Fibroblast of skin of back (primary cell): ENCODE data around the gene BICD1.
A peak's percentile ranks its signal among the peaks of the same experiment; 100 is the strongest.
"Not testable (repeated sequence)": the region's sequence is repeated elsewhere in the genome, so short reads cannot be mapped to it uniquely, and the experiment has no call there.

Experiments
- DNase-seq: peaks from one replicate; pipeline ENCODE4 v3.0.0-alpha.2; 2013

BICD1 gene

GRCh38 chr12:32249777-32250176 lies 143.1 kb downstream of the BICD1 start:
- no peak for DNase-seq

- no peak for DNase-seq
These were observed 145.8 kb downstream of the BICD1 start for GRCh38 chr12:32252199-32253073.

GRCh38 chr12:32253154-32253790 lies 146.6 kb downstream of the BICD1 start:
- DNase-seq: no peak

GRCh38 chr12:32254260-32254956 lies 147.8 kb downstream of the BICD1 start:
- DNase-seq: no peak

- DNase-seq: no peak
These were observed 148.9 kb downstream of the BICD1 start for GRCh38 chr12:32255588-32255987.

- no peak for DNase-seq
These were observed 151.2 kb downstream of the BICD1 start for GRCh38 chr12:32257695-32258496.

GRCh38 chr12:32260696-32261095 lies 154.0 kb downstream of the BICD1 start:
- DNase-seq: no peak

GRCh38 chr12:32261638-32262037 lies 155.0 kb downstream of the BICD1 start:
- no peak for DNase-seq

GRCh38 chr12:32264961-32265360 lies 158.3 kb downstream of the BICD1 start:
- DNase-seq: no peak

GRCh38 chr12:32265456-32265855 lies 158.8 kb downstream of the BICD1 start:
- no peak for DNase-seq

GRCh38 chr12:32265951-32266350 lies 159.3 kb downstream of the BICD1 start:
- DNase-seq: no peak

GRCh38 chr12:32266756-32267155 lies 160.1 kb downstream of the BICD1 start:
- no peak for DNase-seq

GRCh38 chr12:32270818-32271710 lies 164.4 kb downstream of the BICD1 start:
- DNase-seq: peak; percentile 39

GRCh38 chr12:32272465-32272864 lies 165.8 kb downstream of the BICD1 start:
- DNase-seq: no peak

GRCh38 chr12:32273063-32273522 lies 166.4 kb downstream of the BICD1 start:
- peak; percentile 32 for DNase-seq

- DNase-seq: no peak
These were observed 167.1 kb downstream of the BICD1 start for GRCh38 chr12:32273712-32274111.

GRCh38 chr12:32274665-32275064 lies 168.0 kb downstream of the BICD1 start:
- DNase-seq: no peak

GRCh38 chr12:32275520-32275919 lies 168.9 kb downstream of the BICD1 start:
- not testable (repeated sequence) for DNase-seq

GRCh38 chr12:32277774-32278173 lies 171.1 kb downstream of the BICD1 start:
- no peak for DNase-seq

- DNase-seq: no peak
These were observed 174.5 kb downstream of the BICD1 start for GRCh38 chr12:32281098-32281497.

GRCh38 chr12:32284561-32284960 lies 177.9 kb downstream of the BICD1 start:
- DNase-seq: no peak
